Choroid plexus epithelial cell (primary cell): ENCODE measurements around the gene NRSN2.
"Not testable (repeated sequence)": the region's sequence is repeated elsewhere in the genome, so short reads cannot be mapped to it uniquely, and the experiment has no call there.

Experiments used
- DNase-seq: peaks from one replicate; pipeline ENCODE4 v3.0.0-alpha.2; 2010; ENCODE audit warnings: low read depth
- H3K4me3 ChIP-seq: 2 replicates; pipeline ENCODE4 v1.5.1; 2011; ENCODE audit warnings: low read depth, mild to moderate bottlenecking, control low read depth, low read length, moderate library complexity
- CTCF ChIP-seq: conservative IDR thresholded peaks from 2 replicates; pipeline ENCODE4 v1.5.1; 2011; ENCODE audit warnings: low read depth, mild to moderate bottlenecking, control low read depth, inconsistent platforms, low read length, moderate library complexity

The NRSN2 gene

GRCh38 chr20:388034-388994 lies 41.4 kb downstream of the NRSN2 start:
- no peak for DNase-seq
- TF ChIP-seq CTCF: no peak
- no peak overlapping the region for H3K4me3 ChIP-seq

GRCh38 chr20:389220-389619 lies 42.3 kb downstream of the NRSN2 start:
- H3K4me3 ChIP-seq: no peak overlapping the region
- TF ChIP-seq CTCF: no peak
- DNase-seq: no peak

GRCh38 chr20:391041-391711 lies 44.3 kb downstream of the NRSN2 start:
- TF ChIP-seq CTCF: no peak
- no peak overlapping the region for H3K4me3 ChIP-seq
- DNase-seq: no peak

- not testable (repeated sequence) for H3K4me3 ChIP-seq, DNase-seq
Measured at GRCh38 chr20:393296-393695, 46.4 kb downstream of the NRSN2 start.

- no peak for TF ChIP-seq CTCF
- H3K4me3 ChIP-seq: no peak overlapping the region
- DNase-seq: no peak
Measured at GRCh38 chr20:396252-396618, 49.3 kb downstream of the NRSN2 start.

GRCh38 chr20:396619-397431 lies 49.9 kb downstream of the NRSN2 start:
- TF ChIP-seq CTCF: no peak
- DNase-seq: no peak
- H3K4me3 ChIP-seq: no peak overlapping the region
